ENCODE measurements around the gene MRPL58. TPM values are rescaled to one million over a fixed set of nuclear protein-coding genes. Genes with fewer than 3 reads are reported as not detected.

MRPL58 gene
- total RNA-seq: 85.4 and 109 TPM in 2 replicates

DNA sequence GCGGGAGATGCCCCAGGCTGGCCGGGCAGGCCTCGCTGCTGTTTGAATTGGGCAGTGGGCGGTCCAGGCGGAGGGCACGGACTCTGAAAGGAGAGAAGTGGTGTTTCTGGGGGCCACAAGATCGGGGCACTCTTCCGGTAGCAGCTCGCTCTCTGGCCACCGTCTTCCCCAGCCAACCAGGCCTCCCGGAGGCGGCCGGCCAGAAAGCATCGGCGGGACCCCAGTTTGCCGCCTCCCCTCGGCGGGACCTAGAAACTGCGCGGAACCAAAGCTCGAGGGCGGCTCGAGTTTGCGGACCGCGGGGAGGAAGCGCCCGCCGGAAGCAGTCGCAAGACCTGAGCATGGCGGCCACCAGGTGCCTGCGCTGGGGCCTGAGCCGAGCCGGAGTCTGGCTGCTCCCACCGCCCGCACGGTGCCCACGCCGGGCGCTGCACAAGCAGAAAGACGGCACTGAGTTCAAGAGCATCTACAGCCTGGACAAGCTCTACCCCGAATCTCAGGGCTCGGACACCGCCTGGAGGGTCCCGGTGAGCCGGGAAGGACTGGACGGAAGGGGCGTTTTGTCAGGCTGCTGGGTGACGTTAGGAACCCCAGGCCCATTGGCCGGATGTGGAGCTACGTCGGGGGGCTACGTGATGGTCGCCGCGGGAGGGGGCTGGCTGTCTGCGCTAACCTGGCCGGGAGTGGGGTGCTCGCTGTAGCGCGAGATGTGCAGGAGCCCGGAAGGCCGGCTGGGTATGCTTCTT is at the start of gene MRPL58:
Gene MRPL58 (plus strand): TSS at position 325 of the 746 bp plus-strand sequence. CDS start 17 bp downstream, at position 342.

DNA sequence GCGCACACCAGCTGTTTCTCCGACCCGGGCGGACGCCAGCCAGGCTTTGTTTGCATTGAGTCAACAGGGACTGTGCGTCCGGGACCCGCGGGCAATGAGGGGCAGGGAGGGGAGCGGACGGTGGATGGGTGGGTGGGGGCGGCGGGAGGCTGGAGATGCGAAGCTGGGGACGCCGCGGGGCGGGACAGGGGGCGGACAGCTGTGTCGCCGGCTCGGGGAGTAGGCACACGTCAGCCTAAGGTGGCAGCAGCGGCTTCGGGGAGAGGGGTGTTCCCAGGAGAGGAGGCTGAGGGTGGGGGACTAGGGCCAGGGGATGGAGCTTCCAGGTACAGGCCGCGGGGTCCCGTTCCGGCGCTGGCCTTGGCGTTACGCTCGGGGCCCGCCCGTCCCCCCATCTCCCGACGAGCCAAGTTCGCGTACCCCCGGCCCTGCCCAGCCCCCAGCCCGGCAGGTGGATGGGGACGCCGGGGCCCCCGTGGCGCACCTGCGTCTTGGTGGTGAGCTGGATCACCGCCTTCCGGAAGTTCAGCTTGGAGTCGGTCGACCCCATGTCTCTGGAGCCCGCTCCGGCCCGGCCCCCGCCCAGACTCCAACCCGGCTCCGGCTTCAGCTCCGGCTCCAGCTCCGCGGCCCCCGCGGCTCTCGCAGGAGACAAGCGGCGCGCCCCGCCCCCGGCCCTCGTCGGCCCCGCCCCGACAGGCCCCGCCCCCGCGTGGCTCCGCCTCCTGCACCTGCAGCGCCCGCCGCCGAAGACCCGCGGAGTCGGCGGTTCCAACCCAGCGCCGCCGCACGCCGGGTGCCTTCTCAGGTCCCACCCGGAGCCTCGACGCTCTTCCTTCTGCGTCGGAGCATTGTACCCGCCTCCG is 40.1 kb upstream of the MRPL58 start, which contains the start of gene HID1:
Gene HID1 (minus strand): TSS at position 653 of the 866 bp plus-strand sequence. CDS start 103 bp downstream, at position 550.

DNA sequence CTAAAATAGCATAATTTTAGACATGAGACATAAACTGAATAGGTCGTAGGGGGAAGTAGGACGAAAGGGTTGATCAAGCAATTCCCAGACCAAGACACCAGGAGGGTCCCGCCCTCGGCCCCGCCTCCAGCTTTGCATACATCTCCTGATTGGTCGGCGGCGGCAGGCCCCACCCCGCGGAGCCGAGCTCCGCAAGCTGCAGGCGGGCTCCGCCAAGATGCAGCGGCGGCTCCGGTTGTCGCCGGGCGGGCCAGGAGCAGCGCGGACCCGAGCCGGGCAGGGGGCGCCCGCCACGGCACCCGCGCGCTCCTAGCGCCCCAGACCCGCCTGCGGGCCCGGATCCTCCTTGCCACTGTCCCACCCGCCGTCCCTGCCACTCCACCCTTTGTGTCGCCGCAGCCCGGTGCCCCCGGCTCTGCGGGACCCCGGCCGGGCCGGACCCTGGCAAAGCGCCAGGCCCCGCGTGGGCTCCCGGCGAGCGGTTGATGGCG is 25.0 kb upstream of the MRPL58 start, which contains the start of gene CDR2L:
Gene CDR2L (plus strand): TSS at position 215 of the 491 bp plus-strand sequence. CDS start 412 bp downstream, outside the sequence.

DNA sequence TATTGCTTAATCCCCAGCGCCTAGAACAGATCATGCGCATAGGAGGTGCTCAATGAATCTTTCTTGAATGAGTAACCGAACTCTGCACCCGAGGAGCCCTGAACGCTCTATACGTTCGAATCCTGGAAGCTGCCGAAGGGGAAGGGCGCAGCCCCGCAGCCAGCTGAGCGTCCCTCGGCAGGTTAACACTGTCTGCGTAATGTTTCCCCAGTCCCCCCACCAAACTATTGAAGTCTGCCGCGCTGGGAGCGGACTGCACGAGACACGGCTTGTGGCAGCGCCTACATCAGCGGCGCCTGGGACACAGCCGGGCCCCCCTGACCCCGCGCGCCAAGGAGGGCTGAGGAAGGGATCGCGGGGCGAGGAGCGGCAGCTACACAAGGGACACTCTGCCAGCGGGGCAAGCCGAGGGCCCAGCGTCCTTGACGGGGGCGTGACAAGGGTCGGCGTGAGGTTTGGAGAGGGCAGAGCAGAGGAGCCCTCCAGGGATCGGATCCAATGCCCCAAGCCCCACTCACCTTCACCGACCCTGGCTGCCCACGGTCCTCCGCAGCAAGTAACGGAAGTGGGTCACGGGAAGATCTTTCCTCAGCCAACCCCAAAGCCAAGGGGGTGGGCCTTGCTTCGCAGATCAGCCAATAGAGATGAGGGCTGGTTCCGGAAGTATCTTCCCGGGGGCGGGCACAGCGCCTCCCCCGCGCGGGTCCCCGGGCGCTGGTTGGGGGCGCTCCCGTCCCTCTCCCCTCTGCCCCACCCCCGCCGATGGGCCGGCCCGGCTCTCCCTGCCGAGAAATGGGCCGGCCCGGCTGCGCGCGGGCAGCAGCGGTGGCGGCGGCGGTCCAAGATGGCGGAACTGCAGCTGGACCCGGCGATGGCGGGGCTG is 34.2 kb downstream of the MRPL58 start, which contains the start of the genes ATP5PD and KCTD2:
Gene ATP5PD (minus strand): TSS at position 563 of the 883 bp plus-strand sequence. CDS start 4,319 bp downstream, outside the sequence.
Gene KCTD2 (plus strand): TSS at position 819 of the 883 bp plus-strand sequence. CDS start 26 bp downstream, at position 845.

Other genes with a start within 250 kb of the MRPL58 start
- 15.7 and 22.2 TPM in 2 replicates for gene NAT9, start 236.3 kb upstream of the MRPL58 start, total RNA-seq
- not detected in 2 replicates for gene GRIN2C, start 152.8 kb upstream of the MRPL58 start, total RNA-seq
- 74.3 and 79.2 TPM in 2 replicates for gene FDXR, start 139.7 kb upstream of the MRPL58 start, total RNA-seq
- gene FADS6, start 119.0 kb upstream of the MRPL58 start, total RNA-seq: not detected in 2 replicates
- not detected in 2 replicates for gene USH1G, start 89.4 kb upstream of the MRPL58 start, total RNA-seq
- gene OTOP2, start 88.4 kb upstream of the MRPL58 start, total RNA-seq: not detected in 2 replicates
- not detected in 2 replicates for gene OTOP3, start 76.8 kb upstream of the MRPL58 start, total RNA-seq
- 14.3 and 15.5 TPM in 2 replicates for gene HID1, start 39.9 kb upstream of the MRPL58 start, total RNA-seq
- gene CDR2L, start 25.0 kb upstream of the MRPL58 start, total RNA-seq: 34.8 and 37.3 TPM in 2 replicates
- gene ATP5PD, start 34.3 kb downstream of the MRPL58 start, total RNA-seq: 191 and 298 TPM in 2 replicates
- 15.0 and 19.5 TPM in 2 replicates for gene KCTD2, start 34.6 kb downstream of the MRPL58 start, total RNA-seq
- 4.7 and 6.0 TPM in 2 replicates for gene SLC16A5, start 75.3 kb downstream of the MRPL58 start, total RNA-seq
- gene ARMC7, start 97.3 kb downstream of the MRPL58 start, total RNA-seq: 6.3 and 7.8 TPM in 2 replicates
- gene NT5C, start 119.1 kb downstream of the MRPL58 start, total RNA-seq: 60.8 and 62.7 TPM in 2 replicates
- 273 and 396 TPM in 2 replicates for gene JPT1, start 141.8 kb downstream of the MRPL58 start, total RNA-seq
- 88.3 and 95.2 TPM in 2 replicates for gene SUMO2, start 170.3 kb downstream of the MRPL58 start, total RNA-seq
- gene NUP85, start 193.0 kb downstream of the MRPL58 start, total RNA-seq: 44.2 and 50.5 TPM in 2 replicates
- 22.5 and 25.7 TPM in 2 replicates for gene GGA3, start 248.9 kb downstream of the MRPL58 start, total RNA-seq
- gene MRPS7, start 249.2 kb downstream of the MRPL58 start, total RNA-seq: 67.8 and 76.7 TPM in 2 replicates